ENCODE measurements around the gene IGFN1.

Gene IGFN1

DNA sequence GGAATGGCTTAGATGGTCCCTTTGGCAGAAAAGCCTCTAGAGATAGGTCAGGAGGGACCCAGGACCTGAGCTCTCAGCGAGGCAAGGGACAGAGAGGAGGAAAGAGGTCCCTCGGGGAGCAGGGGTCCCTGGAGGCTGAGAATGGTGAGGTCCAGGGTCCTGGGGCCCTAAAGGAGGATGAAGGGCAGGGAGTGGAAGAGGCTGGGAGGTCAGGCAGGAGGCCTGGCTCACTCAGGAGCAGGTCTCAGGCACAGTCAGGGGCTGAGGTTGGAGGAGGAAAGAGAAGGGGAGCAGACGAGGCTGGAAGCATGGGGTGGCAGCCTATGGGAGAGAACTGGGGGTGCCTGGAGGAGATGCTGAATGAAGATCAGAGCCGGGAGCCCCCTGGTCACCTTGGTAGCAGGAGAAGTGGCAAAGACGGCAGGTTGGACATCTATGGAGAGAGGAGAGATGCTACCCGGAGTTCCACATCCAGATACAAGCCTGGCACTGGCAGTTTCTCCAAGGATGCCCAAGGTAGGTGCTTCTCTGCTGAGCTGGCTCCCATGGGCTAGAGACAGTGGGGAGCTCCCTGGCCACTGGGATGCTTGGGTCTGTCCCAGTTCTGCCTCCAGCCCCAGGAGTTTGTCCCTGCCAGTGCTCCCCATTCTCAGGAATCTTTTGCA is 22.6 kb downstream of the IGFN1 start:
- TF ChIP-seq, protein P1, sequence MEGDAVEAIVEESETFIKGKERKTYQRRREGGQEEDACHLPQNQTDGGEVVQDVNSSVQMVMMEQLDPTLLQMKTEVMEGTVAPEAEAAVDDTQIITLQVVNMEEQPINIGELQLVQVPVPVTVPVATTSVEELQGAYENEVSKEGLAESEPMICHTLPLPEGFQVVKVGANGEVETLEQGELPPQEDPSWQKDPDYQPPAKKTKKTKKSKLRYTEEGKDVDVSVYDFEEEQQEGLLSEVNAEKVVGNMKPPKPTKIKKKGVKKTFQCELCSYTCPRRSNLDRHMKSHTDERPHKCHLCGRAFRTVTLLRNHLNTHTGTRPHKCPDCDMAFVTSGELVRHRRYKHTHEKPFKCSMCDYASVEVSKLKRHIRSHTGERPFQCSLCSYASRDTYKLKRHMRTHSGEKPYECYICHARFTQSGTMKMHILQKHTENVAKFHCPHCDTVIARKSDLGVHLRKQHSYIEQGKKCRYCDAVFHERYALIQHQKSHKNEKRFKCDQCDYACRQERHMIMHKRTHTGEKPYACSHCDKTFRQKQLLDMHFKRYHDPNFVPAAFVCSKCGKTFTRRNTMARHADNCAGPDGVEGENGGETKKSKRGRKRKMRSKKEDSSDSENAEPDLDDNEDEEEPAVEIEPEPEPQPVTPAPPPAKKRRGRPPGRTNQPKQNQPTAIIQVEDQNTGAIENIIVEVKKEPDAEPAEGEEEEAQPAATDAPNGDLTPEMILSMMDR (conservative IDR thresholded peaks at IDR 0.05; ENCODE audit: low read depth, low read length) = no peak
- Histone ChIP-seq H3K27me3 (ENCODE audit: insufficient read depth, low read depth) (peaks cover 5% of the 10 kb centered on the region; the same call in 1 of the 2 replicates), H3K27ac (no peak overlapping the region), H3K4me3 (IDR thresholded peaks at IDR 0.05; ENCODE audit: insufficient read depth, low read depth, low read length) (no peak overlapping the region), H4K20me1 (ENCODE audit: insufficient read depth) (no peaks in the 10 kb centered on the region), H3K4me2 (no peak overlapping the region), H3K36me3 (ENCODE audit: insufficient read depth) (no peaks in the 10 kb centered on the region), H3K79me2 (ENCODE audit: insufficient read depth, low read depth) (no peaks in the 10 kb centered on the region), H3K4me1 (ENCODE audit: low read depth, poor library complexity, severe bottlenecking) (no peaks in the 10 kb centered on the region), H2AFZ (ENCODE audit: low read depth) (no peak overlapping the region), H3K9ac (no peak overlapping the region)

DNA sequence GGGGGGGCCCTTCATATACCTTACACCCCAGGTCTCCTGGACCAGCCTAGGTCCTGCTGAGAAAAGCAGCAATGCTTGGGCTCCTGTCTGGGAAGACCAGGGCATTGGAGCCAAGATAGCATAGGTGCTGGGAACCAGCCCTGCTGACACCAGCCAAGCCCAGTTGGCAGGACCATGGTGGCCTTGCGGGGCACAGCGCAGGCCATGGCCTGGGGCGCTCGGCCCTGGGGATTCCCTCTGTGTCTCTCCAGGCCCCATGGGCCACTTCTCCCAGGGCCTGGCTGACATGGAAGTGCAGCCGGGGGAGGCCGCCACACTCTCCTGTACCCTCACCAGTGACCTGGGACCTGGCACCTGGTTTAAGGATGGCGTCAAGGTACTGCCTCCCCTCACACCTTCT is 23.3 kb downstream of the IGFN1 start:
- H3K27ac ChIP-seq = no peak overlapping the region
- H3K4me2 ChIP-seq = no peak overlapping the region
- H3K4me3 ChIP-seq (IDR thresholded peaks at IDR 0.05; ENCODE audit: insufficient read depth, low read depth, low read length) = no peak overlapping the region
- no peaks in the 10 kb centered on the region for H3K79me2 ChIP-seq (ENCODE audit: insufficient read depth, low read depth)
- H3K4me1 ChIP-seq (ENCODE audit: low read depth, poor library complexity, severe bottlenecking) = no peaks in the 10 kb centered on the region
- peaks cover 5% of the 10 kb centered on the region; the same call in 1 of the 2 replicates for H3K27me3 ChIP-seq (ENCODE audit: insufficient read depth, low read depth)
- no peak overlapping the region for H2AFZ ChIP-seq (ENCODE audit: low read depth)
- H3K36me3 ChIP-seq (ENCODE audit: insufficient read depth) = no peaks in the 10 kb centered on the region
- H3K9ac ChIP-seq = no peak overlapping the region
- no peaks in the 10 kb centered on the region for H4K20me1 ChIP-seq (ENCODE audit: insufficient read depth)
- TF ChIP-seq, protein P1 (conservative IDR thresholded peaks at IDR 0.05; ENCODE audit: low read depth, low read length) = no peak

DNA sequence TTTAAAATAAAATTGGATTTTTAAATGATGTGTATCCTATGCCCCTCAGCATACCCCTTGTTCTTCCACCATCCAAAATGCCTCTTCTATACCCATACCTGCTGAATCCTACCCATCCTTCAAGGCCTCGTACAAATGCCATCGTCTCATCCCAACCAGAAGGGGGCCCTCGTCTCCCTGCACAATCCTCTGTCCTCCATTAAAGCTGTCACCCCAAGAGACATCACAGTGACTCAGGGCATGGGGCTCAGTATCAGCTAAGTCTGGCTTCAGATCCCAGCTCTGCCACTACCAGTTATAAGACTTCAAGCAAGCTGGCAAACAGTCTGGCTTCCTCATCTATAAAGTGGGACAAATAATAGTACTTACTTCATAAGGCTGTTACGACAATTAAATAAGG is 23.8 kb downstream of the IGFN1 start:
- TF ChIP-seq, protein P1 (conservative IDR thresholded peaks at IDR 0.05; ENCODE audit: low read depth, low read length) = no peak; the same call in 1 of the 2 replicates
- H2AFZ ChIP-seq (ENCODE audit: low read depth) = no peak overlapping the region
- peaks cover 5% of the 10 kb centered on the region; the same call in 1 of the 2 replicates for H3K27me3 ChIP-seq (ENCODE audit: insufficient read depth, low read depth)
- no peaks in the 10 kb centered on the region for H4K20me1 ChIP-seq (ENCODE audit: insufficient read depth)
- no peaks in the 10 kb centered on the region for H3K79me2 ChIP-seq (ENCODE audit: insufficient read depth, low read depth)
- no peak overlapping the region for H3K27ac ChIP-seq
- H3K4me2 ChIP-seq = no peak overlapping the region
- no peaks in the 10 kb centered on the region for H3K36me3 ChIP-seq (ENCODE audit: insufficient read depth)
- H3K4me3 ChIP-seq (IDR thresholded peaks at IDR 0.05; ENCODE audit: insufficient read depth, low read depth, low read length) = no peak overlapping the region
- H3K9ac ChIP-seq = no peak overlapping the region
- H3K4me1 ChIP-seq (ENCODE audit: low read depth, poor library complexity, severe bottlenecking) = peaks cover 5% of the 10 kb centered on the region

DNA sequence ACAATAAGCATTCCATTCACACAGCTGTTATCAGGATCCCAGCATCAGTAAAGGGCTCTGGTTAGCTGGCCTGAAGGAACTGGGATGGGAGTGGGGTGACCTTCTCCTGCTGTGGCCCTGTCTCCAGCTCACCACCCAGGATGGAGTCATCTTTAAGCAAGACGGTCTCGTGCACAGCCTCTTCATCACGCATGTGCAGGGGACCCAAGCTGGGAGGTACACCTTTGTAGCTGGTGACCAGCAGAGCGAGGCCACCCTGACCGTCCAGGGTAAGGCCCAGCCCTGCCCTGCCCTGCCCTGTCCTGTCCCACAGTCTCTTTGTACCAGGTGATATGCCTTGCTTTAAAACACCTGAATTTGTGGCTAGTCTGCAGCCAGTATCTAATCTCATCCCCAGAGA is 24.3 kb downstream of the IGFN1 start:
- TF ChIP-seq, protein P1 (conservative IDR thresholded peaks at IDR 0.05; ENCODE audit: low read depth, low read length) = no peak
- Histone ChIP-seq H3K36me3 (ENCODE audit: insufficient read depth) (no peaks in the 10 kb centered on the region), H3K4me3 (IDR thresholded peaks at IDR 0.05; ENCODE audit: insufficient read depth, low read depth, low read length) (no peak overlapping the region), H2AFZ (ENCODE audit: low read depth) (no peak overlapping the region), H3K4me2 (no peak overlapping the region), H3K27me3 (ENCODE audit: insufficient read depth, low read depth) (peaks cover 5% of the 10 kb centered on the region; the same call in 1 of the 2 replicates), H3K4me1 (ENCODE audit: low read depth, poor library complexity, severe bottlenecking) (peaks cover 5% of the 10 kb centered on the region), H4K20me1 (ENCODE audit: insufficient read depth) (no peaks in the 10 kb centered on the region), H3K79me2 (ENCODE audit: insufficient read depth, low read depth) (no peaks in the 10 kb centered on the region), H3K27ac (no peak overlapping the region), H3K9ac (no peak overlapping the region)
